DMS79 (cell line): ENCODE data around the gene DENND2D.
A peak's percentile ranks its signal among the peaks of the same experiment; 100 is the strongest.
"Not testable (repeated sequence)": the region's sequence is repeated elsewhere in the genome, so short reads cannot be mapped to it uniquely, and the experiment has no call there.

ENCODE experiments used
- DNase-seq: peaks from one replicate; lab custom pipeline; 2025; lab: John Stamatoyannopoulos, UW

DENND2D gene

GRCh38 chr1:111221633-111222291, 21.3 kb upstream of the DENND2D start:
- no peak for DNase-seq

- DNase-seq: no peak
Measured at GRCh38 chr1:111221276-111221632, 20.8 kb upstream of the DENND2D start.

GRCh38 chr1:111220302-111220890, 19.9 kb upstream of the DENND2D start:
- DNase-seq: no peak

GRCh38 chr1:111219557-111220286, 19.3 kb upstream of the DENND2D start:
- DNase-seq: no peak

- no peak for DNase-seq
Measured at GRCh38 chr1:111218701-111219556, 18.5 kb upstream of the DENND2D start.

GRCh38 chr1:111217183-111217910, 16.9 kb upstream of the DENND2D start:
- DNase-seq: no peak

GRCh38 chr1:111216751-111217150, 16.3 kb upstream of the DENND2D start:
- no peak for DNase-seq

GRCh38 chr1:111215285-111215684, 14.8 kb upstream of the DENND2D start:
- not testable (repeated sequence) for DNase-seq

GRCh38 chr1:111214884-111215283, 14.4 kb upstream of the DENND2D start:
- no peak for DNase-seq

- DNase-seq: no peak
Measured at GRCh38 chr1:111214074-111214801, 13.8 kb upstream of the DENND2D start.

- DNase-seq: no peak
Measured at GRCh38 chr1:111213412-111213811, 13.0 kb upstream of the DENND2D start.

- no peak for DNase-seq
Measured at GRCh38 chr1:111212634-111213335, 12.3 kb upstream of the DENND2D start.

GRCh38 chr1:111211921-111212320, 11.5 kb upstream of the DENND2D start:
- DNase-seq: no peak

GRCh38 chr1:111209622-111210021, 9.2 kb upstream of the DENND2D start:
- no peak for DNase-seq

GRCh38 chr1:111208921-111209320, 8.5 kb upstream of the DENND2D start:
- DNase-seq: no peak

- no peak for DNase-seq
Measured at GRCh38 chr1:111205714-111206050, 5.2 kb upstream of the DENND2D start.

- no peak for DNase-seq
Measured at GRCh38 chr1:111204983-111205713, 4.7 kb upstream of the DENND2D start.

- DNase-seq: no peak
Measured at GRCh38 chr1:111204201-111204982, 3.9 kb upstream of the DENND2D start.

GRCh38 chr1:111203681-111204200, 3.3 kb upstream of the DENND2D start:
- peak; percentile 45 for DNase-seq
